Measurements from ENCODE around the gene ZNF587B. TPM values are rescaled to one million over a fixed set of nuclear protein-coding genes. Genes with fewer than 3 reads are reported as not detected.
"Not testable (repeated sequence)": the region's sequence is repeated elsewhere in the genome, so short reads cannot be mapped to it uniquely, and the experiment has no call there.

ZNF587B gene
- polyA plus RNA-seq, 2 of the 4 experiments (the other 2 are of a cell fraction), result 13.2 to 14.9 TPM

- TF ChIP-seq ZFP36 (IDR thresholded peaks at IDR 0.05; ENCODE audit: borderline replicate concordance, partially characterized antibody) (no peak), ATOH8 (CRISPR knock-in tag; IDR thresholded peaks at IDR 0.05; ENCODE audit: low read depth) (no peak), BHLHE40 (IDR thresholded peaks at IDR 0.05; ENCODE audit: low read depth, low read length) (no peak), HOXA7 (CRISPR knock-in tag; IDR thresholded peaks at IDR 0.05) (no peak), PBX3 (IDR thresholded peaks at IDR 0.05) (no peak), FOXS1 (CRISPR knock-in tag; IDR thresholded peaks at IDR 0.05) (no peak)
Measured at GRCh38 chr19:57829316-57829715, 783 bp upstream of the ZNF587B start (continued).

GRCh38 chr19:57836991-57837390 lies 6.9 kb downstream of the ZNF587B start:
- ATAC-seq; DNase-seq (ENCODE audit: low read depth in 1 of 2, low spot score in 1 of 2); FAIRE-seq; H3K4me1 ChIP-seq; H3K27ac ChIP-seq; H3K4me2 ChIP-seq; POLR2A ChIA-PET; H3K4me3 ChIP-seq: not testable (repeated sequence)
- WGBS (ENCODE audit: missing lambda C conversion rate), result 97% methylated on average over 5 of the region's 5 CpGs
- CTCF ChIA-PET, result interaction anchor here (0.7 kb wide), 1 partner anchor 12 kb away, joined by 4 read pairs; no protein-coding TSS in a partner anchor
- H3K9me3 ChIP-seq, result peaks cover 37% of the 10 kb centered on the region

- FAIRE-seq; ATAC-seq; H3K27ac ChIP-seq; H3K4me2 ChIP-seq; POLR2A ChIA-PET; CTCF ChIA-PET; DNase-seq (ENCODE audit: low read depth in 1 of 2, low spot score in 1 of 2); H3K4me3 ChIP-seq; H3K4me1 ChIP-seq: not testable (repeated sequence)
- peaks cover 48% of the 10 kb centered on the region for H3K9me3 ChIP-seq
- 94% methylated on average over 5 of the region's 5 CpGs for WGBS (ENCODE audit: missing lambda C conversion rate)
Measured at GRCh38 chr19:57838622-57839191, 8.6 kb downstream of the ZNF587B start.

GRCh38 chr19:57841122-57841763 lies 11.1 kb downstream of the ZNF587B start:
- no peak for ATAC-seq
- CTCF ChIA-PET, result no interaction called here
- TF ChIP-seq EP300 (IDR thresholded peaks at IDR 0.05) (no peak), CBX2 (IDR thresholded peaks at IDR 0.05; ENCODE audit: borderline replicate concordance, low read depth) (no peak), MAZ (IDR thresholded peaks at IDR 0.05; ENCODE audit: borderline replicate concordance, low read depth, low read length) (no peak)
- 92% methylated on average over 6 of the region's 6 CpGs for WGBS (ENCODE audit: missing lambda C conversion rate)
- no peak for DNase-seq (ENCODE audit: low read depth in 1 of 2, low spot score in 1 of 2)
- H3K9me3 ChIP-seq, result peaks cover 57% of the 10 kb centered on the region
- H3K27ac ChIP-seq, result no peak overlapping the region
- FAIRE-seq, result no peak
- POLR2A ChIA-PET, result no interaction called here
- H3K4me2 ChIP-seq, result no peak overlapping the region
- H3K4me3 ChIP-seq, result no peak overlapping the region
- H3K4me1 ChIP-seq, result no peaks in the 10 kb centered on the region

- POLR2A ChIA-PET; CTCF ChIA-PET; DNase-seq (ENCODE audit: low read depth in 1 of 2, low spot score in 1 of 2); H3K4me3 ChIP-seq; H3K4me2 ChIP-seq; FAIRE-seq; ATAC-seq; H3K4me1 ChIP-seq; H3K27ac ChIP-seq: not testable (repeated sequence)
- WGBS (ENCODE audit: missing lambda C conversion rate), result 74% methylated on average over 3 of the region's 3 CpGs
- peaks cover 35% of the 10 kb centered on the region for H3K9me3 ChIP-seq
Measured at GRCh38 chr19:57847164-57847563, 17.1 kb downstream of the ZNF587B start.

- ATAC-seq, result peak; percentile 64 to 66
- H3K4me2 ChIP-seq; DNase-seq (ENCODE audit: low read depth in 1 of 2, low spot score in 1 of 2); FAIRE-seq; CTCF ChIA-PET; H3K4me1 ChIP-seq: not testable (repeated sequence)
- H3K4me3 ChIP-seq, result peak overlapping the region; percentile 58
- peak overlapping the region in 1 of 2 experiments; percentile 89; a peak in 2 of 6 replicates for H3K27ac ChIP-seq
- POLR2A ChIA-PET, result interaction anchor here (0.6 to 1.0 kb wide), 4 partner anchors 30 to 103 kb away, joined by 3 to 13 read pairs (median 4); partner anchors contain the start of genes ZNF552, ZNF586 and ZNF776
- peaks cover 43% of the 10 kb centered on the region for H3K9me3 ChIP-seq
- WGBS (ENCODE audit: missing lambda C conversion rate), result 97% methylated on average over 2 of the region's 2 CpGs
Measured at GRCh38 chr19:57849162-57849665, 19.1 kb downstream of the ZNF587B start.

Data from A549 (cell line).